Adrenal gland (tissue), 12 donors: ENCODE measurements around the gene CD36. TPM values are rescaled to one million over a fixed set of nuclear protein-coding genes. Genes with fewer than 3 reads are reported as not detected.

ENCODE experiments used
- DNase-seq, 7 donors: peaks; one replicate each; pipeline ENCODE4 v3.0.0-alpha.2; 2019 to 2020
- H3K27ac ChIP-seq, 5 donors: fragments of 200-600 bp; sonication (generic) in 4 of 5; 1 replicate in 3 of 5; 2 replicates in 2 of 5; pipeline versions ENCODE4 v1.5.1 to v1.8.0; 2016 to 2020; ENCODE audit warnings: mild to moderate bottlenecking in 1 of 5
- H3K27me3 ChIP-seq: fragments of 200-600 bp; 2 replicates; pipeline ENCODE4 v1.8.0; 2021
- H3K36me3 ChIP-seq, 2 donors: fragments of 200-600 bp; replicated peaks in 1 of 2; 1 replicate in 1 of 2; 2 replicates in 1 of 2; pipeline versions ENCODE4 v1.5.1 to v1.8.0; 2018 to 2022
- H3K4me1 ChIP-seq, 2 donors: fragments of 200-600 bp; replicated peaks in 1 of 2; 1 replicate in 1 of 2; 2 replicates in 1 of 2; pipeline versions ENCODE4 v1.5.1 to v1.8.0; 2018 to 2021
- H3K4me3 ChIP-seq, 4 donors: fragments of 200-600 bp; sonication (generic) in 3 of 4; one replicate each; pipeline ENCODE4 v1.5.1; 2016 to 2018
- H3K9me3 ChIP-seq, 3 donors: fragments of 200-600 bp; sonication (generic) in 1 of 3; replicated peaks in 1 of 3; 1 replicate in 2 of 3; 2 replicates in 1 of 3; pipeline versions ENCODE4 v1.5.1 to v1.8.0; 2016 to 2021
- POLR2A ChIP-seq, 2 donors: fragments of 450-650 bp; IDR thresholded peaks; one replicate each; pipeline ENCODE4 v1.6.1; 2017; ENCODE audit warnings: antibody characterized with exemption in 2 of 2, mild to moderate bottlenecking in 2 of 2, moderate library complexity in 1 of 2
- WGBS, 4 donors: extraction: QIAGEN DNeasy Blood & Tissue Kit in 2 of 4; methylation state at CpG; one replicate each; pipeline versions ENCODE4 v1.1.5 to v1.1.7; 2013 to 2017; 5-methylcytosine and 5-hydroxymethylcytosine counted together
- intact Hi-C, 2 donors: fragments of 100-400 bp; cut with DNase I; formaldehyde crosslinking; loops; one replicate each; pipeline versions ENCODE4 v1.14.1 to v1.15.0; 2022 to 2023
- polyA plus RNA-seq, 3 donors: library from polyadenylated mRNA; stranded (reverse); fragments of 200-250 nt in 2 of 3; fragments of 350-450 nt in 1 of 3; fragmentation: Illumina TruSeq in 1 of 3; extraction: RNeasy Lipid Tissue Mini Kit (QIAGEN cat#74804) in 1 of 3; gene quantifications; one replicate each; pipeline ENCODE4 v1.2.3, GENCODE V29; 2013 to 2014
- total RNA-seq, 9 donors: library from RNA; depleted of rRNA in 4 of 9; stranded (reverse); fragments of >200 nt in 4 of 9; fragments of 120-200 nt in 1 of 9; fragmentation: NEBNext Ultra II Directional in 1 of 9; extraction: Animal tissue kit (Norgen Biotek cat#: 25700) in 1 of 9; gene quantifications; one replicate each; pipeline versions ENCODE4 v1.1.0 to v1.2.4, GENCODE V29; 2013 to 2023
- TF ChIP-seq, protein P1 (sequence below), 6 experiments: fragments of 450-650 bp in 4 of 6; fragments of 200-600 bp in 2 of 6; sonication (generic) in 1 of 6; IDR thresholded peaks; 1 replicate in 5 of 6; 2 replicates in 1 of 6; pipeline versions ENCODE4 v1.5.1 to v1.8.0; 2016 to 2021; ENCODE audit warnings: antibody characterized with exemption in 6 of 6, mild to moderate bottlenecking in 2 of 6, moderate library complexity in 1 of 6
- donor health status: healthy with polysubstance abuse.
- donor health status: Bipolar disorder and iron deficiency.
- donor health status: DM: yes; HTN: yes; CAD: no.
- donor health status: DM: no; HTN: no; CAD: no.
- donor health status: DM: no; HTN: no; CAD: no.
- donor health status: DM: yes; HTN: yes; CAD: no.

Gene CD36
- total and polyA plus RNA-seq, 12 donors = 7.2 to 224 (median 32.2) TPM

DNA sequence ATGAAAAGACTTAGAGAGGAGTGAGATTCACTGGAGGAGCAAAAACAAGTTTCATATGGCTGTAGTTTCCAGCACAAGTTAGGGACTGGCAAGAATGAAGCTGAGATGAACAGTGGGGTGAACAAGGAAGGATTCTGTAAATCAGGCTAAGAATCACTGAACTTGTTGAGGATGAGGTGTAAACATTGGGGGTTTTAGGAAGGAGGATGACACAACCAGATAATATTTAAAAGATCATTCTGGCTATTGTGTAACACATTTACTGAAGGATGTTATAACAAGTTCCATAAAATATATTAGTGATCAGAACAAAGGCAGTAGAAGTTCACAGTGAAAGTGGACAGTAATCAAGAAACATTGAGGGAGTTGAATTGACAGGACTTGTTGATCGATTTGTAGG, 68.9 kb downstream of the CD36 start:
- H3K27me3 ChIP-seq = no peaks in the 10 kb centered on the region
- no peaks in the 10 kb centered on the region for H3K36me3 ChIP-seq

DNA sequence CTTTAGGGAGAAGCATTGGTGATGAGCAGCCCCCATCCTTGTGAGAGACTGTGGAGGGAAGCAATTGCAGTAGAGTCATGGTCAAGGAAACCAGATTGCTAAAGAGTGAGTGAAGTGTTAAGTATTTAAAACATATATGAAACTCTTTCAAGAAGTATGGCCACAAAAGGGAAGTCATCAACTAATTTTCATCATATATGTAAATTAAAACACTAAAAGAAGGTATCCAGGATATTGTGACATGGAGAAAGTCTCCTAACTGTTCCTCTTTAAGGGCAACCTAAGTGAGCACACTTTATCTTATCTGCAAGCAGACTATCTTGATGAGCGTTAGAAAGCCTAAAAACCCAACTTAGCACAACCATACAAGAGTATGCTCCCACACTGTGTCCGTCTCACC, 69.7 kb downstream of the CD36 start:
- Histone ChIP-seq H3K4me3 (no peak overlapping the region), H3K27ac (no peak overlapping the region), H3K27me3 (no peaks in the 10 kb centered on the region), H3K36me3 (no peaks in the 10 kb centered on the region), H3K9me3 (no peaks in the 10 kb centered on the region), H3K4me1 (no peaks in the 10 kb centered on the region)
- no peak for DNase-seq
- intact Hi-C loops = no loop called here
- 63 to 83% (median 71%) methylated on average over 2 of the region's 2 CpGs for WGBS, 4 donors
- TF ChIP-seq, protein P1, sequence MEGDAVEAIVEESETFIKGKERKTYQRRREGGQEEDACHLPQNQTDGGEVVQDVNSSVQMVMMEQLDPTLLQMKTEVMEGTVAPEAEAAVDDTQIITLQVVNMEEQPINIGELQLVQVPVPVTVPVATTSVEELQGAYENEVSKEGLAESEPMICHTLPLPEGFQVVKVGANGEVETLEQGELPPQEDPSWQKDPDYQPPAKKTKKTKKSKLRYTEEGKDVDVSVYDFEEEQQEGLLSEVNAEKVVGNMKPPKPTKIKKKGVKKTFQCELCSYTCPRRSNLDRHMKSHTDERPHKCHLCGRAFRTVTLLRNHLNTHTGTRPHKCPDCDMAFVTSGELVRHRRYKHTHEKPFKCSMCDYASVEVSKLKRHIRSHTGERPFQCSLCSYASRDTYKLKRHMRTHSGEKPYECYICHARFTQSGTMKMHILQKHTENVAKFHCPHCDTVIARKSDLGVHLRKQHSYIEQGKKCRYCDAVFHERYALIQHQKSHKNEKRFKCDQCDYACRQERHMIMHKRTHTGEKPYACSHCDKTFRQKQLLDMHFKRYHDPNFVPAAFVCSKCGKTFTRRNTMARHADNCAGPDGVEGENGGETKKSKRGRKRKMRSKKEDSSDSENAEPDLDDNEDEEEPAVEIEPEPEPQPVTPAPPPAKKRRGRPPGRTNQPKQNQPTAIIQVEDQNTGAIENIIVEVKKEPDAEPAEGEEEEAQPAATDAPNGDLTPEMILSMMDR (IDR thresholded peaks at IDR 0.05) = no peak
- no peak for TF ChIP-seq POLR2A (IDR thresholded peaks at IDR 0.05)

More for the DNA sequence above, 68.9 kb downstream of the CD36 start:
- no peaks in the 10 kb centered on the region for H3K4me1 ChIP-seq
- intact Hi-C loops = no loop called here
- H3K27ac ChIP-seq = no peak overlapping the region
- DNase-seq = no peak
- no peak for TF ChIP-seq POLR2A (IDR thresholded peaks at IDR 0.05)
- H3K4me3 ChIP-seq = no peak overlapping the region
- no peaks in the 10 kb centered on the region for H3K9me3 ChIP-seq
- 77 to 93% (median 80%) methylated on average over 1 of the region's 1 CpG for WGBS, 4 donors

DNA sequence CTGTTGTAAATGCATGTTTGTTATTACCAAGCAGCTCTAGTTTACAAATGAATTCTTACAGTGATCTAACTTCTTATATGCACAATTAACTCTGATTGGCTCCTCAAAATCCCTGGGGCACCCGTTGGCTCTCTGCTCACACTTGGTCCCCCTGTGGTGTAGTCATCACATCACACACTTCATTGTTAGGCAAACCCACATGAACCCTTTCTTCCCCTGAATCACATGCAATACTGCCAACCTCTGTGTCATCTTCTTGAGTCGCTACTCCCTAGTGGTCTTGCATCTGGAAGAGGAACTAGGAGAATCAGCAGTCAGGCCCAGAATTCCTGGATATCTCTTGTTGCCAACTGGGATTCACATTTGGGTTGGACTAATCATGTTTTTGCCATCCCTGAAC, 73.1 kb downstream of the CD36 start:
- Histone ChIP-seq H3K36me3 (no peaks in the 10 kb centered on the region), H3K9me3 (no peaks in the 10 kb centered on the region), H3K27me3 (no peaks in the 10 kb centered on the region), H3K4me1 (no peaks in the 10 kb centered on the region), H3K27ac (no peak overlapping the region), H3K4me3 (no peak overlapping the region)
- WGBS, 4 donors = 52 to 72% (median 62%) methylated on average over 2 of the region's 2 CpGs
- intact Hi-C loops = no loop called here
- TF ChIP-seq, protein P1 (IDR thresholded peaks at IDR 0.05) = no peak
- TF ChIP-seq POLR2A (IDR thresholded peaks at IDR 0.05) = no peak
- DNase-seq = no peak

DNA sequence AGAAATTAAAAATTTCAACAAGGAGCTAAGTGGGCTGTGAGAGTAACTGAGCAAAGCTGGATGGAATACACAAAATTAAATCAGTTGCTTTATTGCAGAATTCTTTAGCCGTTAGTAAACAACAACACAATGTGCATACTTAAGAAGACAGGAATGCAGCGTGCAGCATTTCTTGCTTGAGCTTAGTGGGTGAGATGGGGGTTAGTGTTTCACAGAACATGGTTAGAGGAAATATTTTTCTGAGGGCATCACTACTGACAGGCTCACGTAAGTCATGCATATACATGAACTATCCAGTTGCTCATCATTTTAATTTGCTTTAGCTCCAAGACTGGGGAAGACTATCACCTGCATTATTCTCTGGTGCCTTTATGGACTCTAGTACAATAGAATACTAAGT, 80.8 kb downstream of the CD36 start:
- intact Hi-C loops = no loop called here
- Histone ChIP-seq H3K27me3 (no peaks in the 10 kb centered on the region), H3K36me3 (no peaks in the 10 kb centered on the region), H3K9me3 (no peaks in the 10 kb centered on the region), H3K27ac (no peak overlapping the region), H3K4me1 (peaks cover 0 to 9% of the 10 kb centered on the region in 2 donors), H3K4me3 (no peak overlapping the region)
- TF ChIP-seq, protein P1 (IDR thresholded peaks at IDR 0.05) = no peak
- no peak for TF ChIP-seq POLR2A (IDR thresholded peaks at IDR 0.05)
- no peak for DNase-seq
- 78 to 87% (median 79%) methylated on average over 3 of the region's 3 CpGs for WGBS, 4 donors

DNA sequence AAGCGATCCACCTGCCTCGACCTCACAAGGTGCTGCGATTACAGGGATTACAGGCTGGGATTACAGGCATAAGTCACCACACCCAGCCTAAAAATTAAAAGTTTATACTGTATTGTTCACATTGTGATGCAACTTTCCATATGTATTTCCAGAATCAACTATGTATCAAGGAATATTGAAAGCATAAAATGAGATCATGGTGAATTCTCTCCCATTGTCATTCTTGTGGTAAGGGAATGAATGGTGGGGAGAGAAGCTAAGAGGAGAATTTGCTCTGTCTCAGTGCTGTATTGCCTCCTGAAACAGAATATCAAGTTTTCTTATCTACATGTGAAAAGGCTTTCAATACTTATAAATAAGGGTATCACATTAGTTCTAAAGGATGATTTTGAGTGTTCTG, 81.7 kb downstream of the CD36 start:
- H3K27me3 ChIP-seq = no peaks in the 10 kb centered on the region
- TF ChIP-seq, protein P1 (IDR thresholded peaks at IDR 0.05) = no peak
- no peak for TF ChIP-seq POLR2A (IDR thresholded peaks at IDR 0.05)
- no peak for DNase-seq
- intact Hi-C loops = no loop called here
- no peaks in the 10 kb centered on the region for H3K9me3 ChIP-seq
- H3K4me3 ChIP-seq = no peak overlapping the region
- H3K36me3 ChIP-seq = no peaks in the 10 kb centered on the region
- H3K4me1 ChIP-seq = peaks cover 0 to 9% of the 10 kb centered on the region in 2 donors
- WGBS, 4 donors = 86 to 98% (median 93%) methylated on average over 3 of the region's 3 CpGs
- no peak overlapping the region for H3K27ac ChIP-seq
